ENCODE results near the gene CYFIP2. TPM values are rescaled to one million over a fixed set of nuclear protein-coding genes. Genes with fewer than 3 reads are reported as not detected.

Gene CYFIP2
- total RNA-seq, 1 experiment from 2014 or later, result 74.7 TPM

DNA sequence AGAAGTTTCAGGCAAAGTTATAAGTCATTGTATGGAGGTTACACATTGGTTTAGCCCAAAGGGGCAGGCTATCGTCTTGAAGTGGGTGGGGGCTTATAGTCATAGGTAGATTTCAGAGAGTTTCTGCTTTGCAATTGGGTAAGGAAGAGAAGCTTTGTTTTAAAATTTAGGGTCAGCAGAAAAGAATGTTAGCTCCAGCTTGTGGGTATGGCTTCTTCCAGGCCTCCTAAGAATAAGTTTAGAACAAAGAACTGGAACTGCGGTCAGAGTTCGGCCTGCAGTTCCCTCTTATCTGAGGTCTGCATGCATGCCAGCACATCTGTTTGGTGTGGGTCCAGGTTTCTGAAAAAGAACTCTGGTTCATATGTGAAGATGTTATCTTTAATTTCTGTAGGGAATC lies 96.1 kb downstream of the CYFIP2 start:
- no peak for DNase-seq
- H3K27me3 Mint-ChIP-seq (ENCODE audit: low read depth), result no peaks in the 10 kb centered on the region
- no peak overlapping the region for H3K18ac ChIP-seq (ENCODE audit: insufficient read length, low read depth, low read length)
- no peaks in the 10 kb centered on the region for H4K20me1 ChIP-seq (ENCODE audit: control insufficient read depth, insufficient read depth, insufficient read length)
- no peak overlapping the region for H2BK5ac ChIP-seq (ENCODE audit: insufficient read length, low read length)
- no peak overlapping the region for H4K8ac ChIP-seq (replicated peaks; ENCODE audit: insufficient read length, low read depth, low read length)
- H3K9ac ChIP-seq (ENCODE audit: extremely low read depth, insufficient read length, low read length), result no peak overlapping the region
- no peak overlapping the region for H3K27ac ChIP-seq (ENCODE audit: insufficient read length, low read depth, low read length)
- H2BK15ac ChIP-seq (ENCODE audit: low read depth, low read length), result no peak overlapping the region
- no peak overlapping the region for H3K56ac ChIP-seq (ENCODE audit: insufficient read length, low read depth, low read length)
- WGBS (ENCODE audit: extremely low coverage, insufficient read length, low lambda C conversion rate), result no CpG with 5 or more reads among the region's 3 CpGs
- H2AK5ac ChIP-seq (ENCODE audit: insufficient read length, low read length), result no peak overlapping the region
- no peak overlapping the region for H3K4me3 Mint-ChIP-seq
- no peak overlapping the region for H3K4ac ChIP-seq (ENCODE audit: low read depth, low read length)
- H3K79me2 ChIP-seq (ENCODE audit: insufficient read depth, low read length), result no peaks in the 10 kb centered on the region
- no peaks in the 10 kb centered on the region for H3K4me1 ChIP-seq (ENCODE audit: insufficient read depth, low read length)
- H4K91ac ChIP-seq (ENCODE audit: insufficient read length, low read depth, low read length), result no peak overlapping the region
- no peak overlapping the region for H2AFZ ChIP-seq (ENCODE audit: low read length)
- no peak overlapping the region; a peak in 1 of 7 replicates for H3K27ac Mint-ChIP-seq
- H2BK120ac ChIP-seq (ENCODE audit: low read depth, low read length, poor library complexity, severe bottlenecking), result no peak overlapping the region
- TF ChIP-seq, protein P1, sequence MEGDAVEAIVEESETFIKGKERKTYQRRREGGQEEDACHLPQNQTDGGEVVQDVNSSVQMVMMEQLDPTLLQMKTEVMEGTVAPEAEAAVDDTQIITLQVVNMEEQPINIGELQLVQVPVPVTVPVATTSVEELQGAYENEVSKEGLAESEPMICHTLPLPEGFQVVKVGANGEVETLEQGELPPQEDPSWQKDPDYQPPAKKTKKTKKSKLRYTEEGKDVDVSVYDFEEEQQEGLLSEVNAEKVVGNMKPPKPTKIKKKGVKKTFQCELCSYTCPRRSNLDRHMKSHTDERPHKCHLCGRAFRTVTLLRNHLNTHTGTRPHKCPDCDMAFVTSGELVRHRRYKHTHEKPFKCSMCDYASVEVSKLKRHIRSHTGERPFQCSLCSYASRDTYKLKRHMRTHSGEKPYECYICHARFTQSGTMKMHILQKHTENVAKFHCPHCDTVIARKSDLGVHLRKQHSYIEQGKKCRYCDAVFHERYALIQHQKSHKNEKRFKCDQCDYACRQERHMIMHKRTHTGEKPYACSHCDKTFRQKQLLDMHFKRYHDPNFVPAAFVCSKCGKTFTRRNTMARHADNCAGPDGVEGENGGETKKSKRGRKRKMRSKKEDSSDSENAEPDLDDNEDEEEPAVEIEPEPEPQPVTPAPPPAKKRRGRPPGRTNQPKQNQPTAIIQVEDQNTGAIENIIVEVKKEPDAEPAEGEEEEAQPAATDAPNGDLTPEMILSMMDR (conservative IDR thresholded peaks at IDR 0.05), result no peak
- peaks cover 4 to 49% (median 28%) of the 10 kb centered on the region in 3 experiments; a peak in 5 of 7 replicates for H3K36me3 Mint-ChIP-seq (ENCODE audit: insufficient read depth in 1 of 3, low read depth in 3 of 3)
- no peak overlapping the region for H3K14ac ChIP-seq (ENCODE audit: insufficient read depth, low read length)
- H3T11ph ChIP-seq (ENCODE audit: low read length), result no peak overlapping the region
- no peaks in the 10 kb centered on the region for H3K9me3 Mint-ChIP-seq
- H3K23ac ChIP-seq (ENCODE audit: insufficient read length, low read depth, low read length), result no peak overlapping the region
- no peaks in the 10 kb centered on the region for H3K27me3 ChIP-seq (ENCODE audit: insufficient read depth, low read length)
- no peaks in the 10 kb centered on the region for H3K9me3 ChIP-seq (ENCODE audit: control insufficient read depth, low read depth, low read length)
- H4K5ac ChIP-seq (ENCODE audit: insufficient read length, low read depth, low read length), result no peak overlapping the region
- peaks cover 0 to 2% of the 10 kb centered on the region in 2 experiments; a peak in 1 of 4 replicates for H3K4me1 Mint-ChIP-seq
- H3K79me1 ChIP-seq (ENCODE audit: insufficient read depth, low read depth, low read length, poor library complexity, severe bottlenecking), result no peaks in the 10 kb centered on the region
- no peak overlapping the region for H2BK12ac ChIP-seq (ENCODE audit: insufficient read length, low read depth, low read length)
- H2BK20ac ChIP-seq (ENCODE audit: low read depth, low read length, poor library complexity, severe bottlenecking), result no peak overlapping the region
- no peak overlapping the region for H3K4me2 ChIP-seq (ENCODE audit: insufficient read depth, insufficient read length, low read length)
- no peaks in the 10 kb centered on the region for H3K23me2 ChIP-seq (ENCODE audit: insufficient read length, low read depth, low read length, poor library complexity, severe bottlenecking)
